Esophagus squamous epithelium (tissue), 5 donors: ENCODE results near the gene C1QTNF8. TPM values are rescaled to one million over a fixed set of nuclear protein-coding genes. Genes with fewer than 3 reads are reported as not detected.
"Not testable (repeated sequence)": the region's sequence is repeated elsewhere in the genome, so short reads cannot be mapped to it uniquely, and the experiment has no call there.

Source experiments
- DNase-seq: peaks from one replicate; lab custom pipeline; 2025; lab: John Stamatoyannopoulos, UW
- H3K27ac ChIP-seq, 4 donors: fragments of 200-600 bp; sonication (generic); one replicate each; pipeline ENCODE4 v1.5.1; 2016 to 2019; ENCODE audit warnings: mild to moderate bottlenecking in 1 of 4
- H3K27me3 ChIP-seq, 4 donors: fragments of 200-600 bp; sonication (generic); 1 replicate in 3 of 4; 2 replicates in 1 of 4; pipeline versions ENCODE4 v1.5.1 to v1.6.0; 2017 to 2021; ENCODE audit warnings: antibody characterized with exemption in 1 of 4
- H3K36me3 ChIP-seq, 3 donors: fragments of 200-600 bp; sonication (generic); one replicate each; pipeline ENCODE4 v1.5.1; 2016 to 2019
- H3K4me1 ChIP-seq, 3 donors: fragments of 200-600 bp; sonication (generic); one replicate each; pipeline ENCODE4 v1.5.1; 2017 to 2019
- H3K4me3 ChIP-seq, 4 donors: fragments of 200-600 bp; sonication (generic); 1 replicate in 3 of 4; 2 replicates in 1 of 4; pipeline ENCODE4 v1.5.1; 2016 to 2019; ENCODE audit warnings: mild to moderate bottlenecking in 2 of 4, moderate library complexity in 1 of 4
- H3K9me3 ChIP-seq, 3 donors: fragments of 200-600 bp; sonication (generic); one replicate each; pipeline ENCODE4 v1.5.1; 2016 to 2019
- CTCF ChIP-seq, 6 experiments: fragments of 450-650 bp in 4 of 6; fragments of 200-600 bp in 2 of 6; sonication (generic) in 2 of 6; IDR thresholded peaks; one replicate each; pipeline ENCODE4 v1.5.1; 2016 to 2019; ENCODE audit warnings: antibody characterized with exemption in 6 of 6, mild to moderate bottlenecking in 4 of 6, moderate library complexity in 4 of 6
- POLR2A ChIP-seq, 4 donors: fragments of 450-650 bp; IDR thresholded peaks; one replicate each; pipeline ENCODE4 v1.6.1; 2017; ENCODE audit warnings: antibody characterized with exemption in 4 of 4, mild to moderate bottlenecking in 4 of 4, moderate library complexity in 3 of 4
- WGBS, 2 donors: methylation state at CpG; one replicate each; pipeline ENCODE4 v1.1.5; 2018; 5-methylcytosine and 5-hydroxymethylcytosine counted together
- intact Hi-C: fragments of 100-400 bp; cut with DNase I; formaldehyde crosslinking; loops from one replicate; pipeline ENCODE4 v1.15.0; 2022
- total RNA-seq, 4 donors: library from RNA; depleted of rRNA; stranded (reverse); fragments of >200 nt; gene quantifications; one replicate each; pipeline ENCODE4 v1.1.0, GENCODE V29; 2016
- donor health status: DM: yes; HTN: yes; CAD: no.

The C1QTNF8 gene
- total RNA-seq, 4 donors from 2014 or later, result not detected

DNA sequence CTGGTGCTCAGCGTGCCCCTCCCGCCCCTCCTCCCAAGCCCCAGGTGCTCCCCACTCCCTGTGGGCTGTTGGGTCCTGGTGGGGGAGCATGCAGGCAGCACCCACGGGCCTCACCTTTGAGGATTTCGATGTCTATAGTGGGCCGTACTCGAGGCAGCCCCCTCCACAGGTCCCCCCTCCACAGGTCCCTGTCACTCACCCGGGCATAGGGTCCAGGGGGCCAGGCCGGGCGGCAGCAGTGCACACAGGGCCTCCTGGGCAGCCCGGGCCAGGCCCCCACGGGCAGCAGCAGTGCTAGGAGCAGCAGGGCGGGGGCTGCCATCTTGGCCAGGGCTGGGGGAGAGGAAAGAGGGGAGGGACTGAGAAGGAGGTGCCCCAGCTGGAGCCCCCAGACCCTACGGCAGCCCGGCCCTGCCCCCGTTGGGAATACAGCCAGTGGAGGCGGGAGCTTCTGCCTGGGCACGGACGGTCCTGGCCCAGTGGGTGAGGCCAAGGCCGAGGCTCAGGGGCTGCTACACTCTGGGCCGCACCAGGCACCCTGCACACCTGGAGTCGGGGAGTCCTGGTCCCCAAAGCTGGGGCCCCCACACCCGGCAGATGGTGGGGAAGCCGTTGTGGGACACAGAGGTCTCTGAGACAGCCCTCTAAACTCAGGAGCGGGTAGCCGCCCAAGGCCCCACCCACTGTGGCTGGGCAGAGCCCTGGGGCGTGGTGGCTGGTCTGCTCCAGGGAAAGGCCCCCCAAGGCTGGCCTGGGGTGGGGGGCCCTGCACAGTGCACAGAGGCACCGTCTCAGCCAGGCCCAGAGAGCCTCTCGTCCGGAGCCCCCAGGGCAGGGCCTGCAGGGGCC, 1.2 kb downstream of the C1QTNF8 start:
- 20% methylated on average over 1 of the region's 29 CpGs; no CpG with 5 or more reads in 1 of the 2 donors for WGBS, 2 donors
- no peak overlapping the region for H3K27ac ChIP-seq
- intact Hi-C loops, result no loop called here
- no peaks in the 10 kb centered on the region for H3K36me3 ChIP-seq
- TF ChIP-seq CTCF (IDR thresholded peaks at IDR 0.05) (no peak), POLR2A (IDR thresholded peaks at IDR 0.05) (no peak)
- H3K4me1 ChIP-seq, result peaks cover 2 to 12% (median 4%) of the 10 kb centered on the region in 3 donors
- no peak for DNase-seq
- peaks cover 0 to 91% (median 8%) of the 10 kb centered on the region in 4 donors for H3K27me3 ChIP-seq
- H3K9me3 ChIP-seq, result no peaks in the 10 kb centered on the region
- H3K4me3 ChIP-seq, result no peak overlapping the region

- Histone ChIP-seq H3K4me1 (peaks cover 9 to 19% (median 11%) of the 10 kb centered on the region in 3 donors), H3K27ac (no peak overlapping the region), H3K4me3 (no peak overlapping the region), H3K9me3 (no peaks in the 10 kb centered on the region), H3K36me3 (no peaks in the 10 kb centered on the region), H3K27me3 (peaks cover 0 to 91% (median 11%) of the 10 kb centered on the region in 4 donors)
- TF ChIP-seq POLR2A (IDR thresholded peaks at IDR 0.05) (no peak), CTCF (IDR thresholded peaks at IDR 0.05) (no peak)
- no peak for DNase-seq
- WGBS, 2 donors, result 72% methylated on average over 6 of the region's 13 CpGs; no CpG with 5 or more reads in 1 of the 2 donors
- intact Hi-C loops, result no loop called here
Observed at GRCh38 chr16:1094124-1094479, 1.9 kb downstream of the C1QTNF8 start.

DNA sequence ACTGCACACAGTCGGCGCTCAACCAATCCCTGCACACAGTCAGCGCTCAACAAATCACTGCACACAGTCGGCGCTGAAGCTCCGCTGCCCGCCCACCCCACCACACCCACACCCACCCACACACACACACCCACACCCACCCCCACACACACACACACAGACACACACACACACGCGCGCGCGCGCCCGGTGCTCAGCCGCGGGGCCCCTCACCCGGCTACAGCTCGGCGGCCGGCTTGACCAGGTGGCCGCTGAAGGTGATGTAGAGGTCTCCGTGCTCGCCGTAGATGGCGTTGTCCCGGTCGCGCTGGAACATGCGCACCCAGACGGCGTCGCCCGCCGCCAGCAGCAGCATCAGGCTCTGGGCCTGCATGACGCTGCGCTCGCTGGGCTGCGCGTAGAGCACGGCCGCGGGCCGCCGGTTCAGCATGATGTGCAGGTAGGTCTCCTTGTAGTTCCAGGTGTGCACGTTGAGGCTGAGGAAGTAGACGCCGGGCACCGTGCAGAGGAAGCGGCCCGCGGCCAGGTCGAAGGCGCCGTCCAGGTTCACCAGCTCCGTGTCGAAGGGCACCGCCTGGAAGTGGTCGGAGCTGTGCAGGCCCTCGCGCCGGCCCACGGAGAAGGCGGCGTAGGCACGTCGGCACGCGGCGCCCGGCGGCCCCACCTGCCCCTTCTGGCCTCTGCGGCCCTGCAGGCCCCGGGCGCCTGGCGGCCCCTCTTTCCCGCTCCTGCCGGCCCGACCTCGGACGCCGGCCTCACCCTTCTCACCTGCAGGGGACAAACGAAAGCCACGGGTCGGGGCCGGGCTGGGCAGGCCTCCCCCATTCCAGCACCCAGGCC, 2.5 kb downstream of the C1QTNF8 start:
- intact Hi-C loops, result no loop called here
- Histone ChIP-seq H3K4me1 (peaks cover 9 to 25% (median 12%) of the 10 kb centered on the region in 3 donors), H3K9me3 (no peaks in the 10 kb centered on the region), H3K36me3 (no peaks in the 10 kb centered on the region), H3K27ac (no peak overlapping the region), H3K4me3 (no peak overlapping the region), H3K27me3 (peaks cover 0 to 91% (median 15%) of the 10 kb centered on the region in 4 donors)
- TF ChIP-seq CTCF (IDR thresholded peaks at IDR 0.05) (no peak), POLR2A (IDR thresholded peaks at IDR 0.05) (no peak)
- WGBS, 2 donors, result 68% methylated on average over 16 of the region's 85 CpGs; no CpG with 5 or more reads in 1 of the 2 donors
- DNase-seq, result no peak

DNA sequence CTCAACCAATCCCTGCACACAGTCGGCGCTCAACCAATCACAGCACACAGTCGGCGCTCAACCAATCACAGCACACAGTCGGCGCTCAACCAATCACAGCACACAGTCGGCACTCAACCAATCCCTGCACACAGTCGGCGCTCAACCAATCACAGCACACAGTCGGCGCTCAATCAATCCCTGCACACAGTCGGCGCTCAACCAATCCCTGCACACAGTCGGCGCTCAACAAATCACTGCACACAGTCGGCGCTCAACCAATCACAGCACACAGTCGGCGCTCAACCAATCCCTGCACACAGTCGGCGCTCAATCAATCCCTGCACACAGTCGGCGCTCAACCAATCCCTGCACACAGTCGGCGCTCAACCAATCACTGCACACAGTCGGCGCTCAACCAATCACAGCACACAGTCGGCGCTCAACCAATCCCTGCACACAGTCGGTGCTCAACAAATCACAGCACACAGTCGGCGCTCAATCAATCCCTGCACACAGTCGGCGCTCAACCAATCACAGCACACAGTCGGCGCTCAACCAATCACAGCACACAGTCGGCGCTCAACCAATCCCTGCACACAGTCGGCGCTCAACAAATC, 3.3 kb downstream of the C1QTNF8 start:
- H3K27ac ChIP-seq, DNase-seq, H3K36me3 ChIP-seq, H3K4me3 ChIP-seq, H3K9me3 ChIP-seq, intact Hi-C loops: not testable (repeated sequence)
- Histone ChIP-seq H3K27me3 (peaks cover 0 to 91% (median 13%) of the 10 kb centered on the region in 4 donors), H3K4me1 (peaks cover 9 to 26% (median 12%) of the 10 kb centered on the region in 3 donors)
- WGBS, 2 donors, result 91 to 95% methylated on average over 7 to 23 of the region's 40 CpGs

GRCh38 chr16:1091992-1092552, 4.0 kb downstream of the C1QTNF8 start:
- 93 to 98% methylated on average over 16 to 18 of the region's 27 CpGs for WGBS, 2 donors
- TF ChIP-seq POLR2A (IDR thresholded peaks at IDR 0.05) (no peak), CTCF (IDR thresholded peaks at IDR 0.05) (no peak)
- intact Hi-C loops, result no loop called here
- H3K4me3 ChIP-seq, result no peak overlapping the region
- H3K36me3 ChIP-seq, result no peaks in the 10 kb centered on the region
- H3K4me1 ChIP-seq, result peaks cover 9 to 26% (median 12%) of the 10 kb centered on the region in 3 donors
- H3K27ac ChIP-seq, result no peak overlapping the region
- DNase-seq, result no peak
- H3K9me3 ChIP-seq, result no peaks in the 10 kb centered on the region
- H3K27me3 ChIP-seq, result peaks cover 0 to 91% (median 13%) of the 10 kb centered on the region in 4 donors
